H9 (cell line): Measurements from ENCODE around the gene C6orf15. TPM values are rescaled to one million over a fixed set of nuclear protein-coding genes. Genes with fewer than 3 reads are reported as not detected.

Experiments used
- DNase-seq: peaks from one replicate; pipeline ENCODE4 v3.0.0-alpha.2; 2017
- H2AFZ ChIP-seq: one replicate; pipeline ENCODE4 v1.6.1; 2013; ENCODE audit warnings: mild to moderate bottlenecking, low read length, control low read depth, moderate library complexity
- H2AK5ac ChIP-seq: 2 replicates; pipeline ENCODE4 v1.6.1; 2013; ENCODE audit warnings: low read length, control low read depth, mixed read lengths; ENCODE audit not compliant: insufficient read length
- H2BK120ac ChIP-seq: one replicate; pipeline ENCODE4 v1.6.1; 2013; ENCODE audit warnings: low read depth, mild to moderate bottlenecking, low read length, control low read depth, inconsistent platforms; ENCODE audit not compliant: poor library complexity, severe bottlenecking
- H2BK12ac ChIP-seq: 2 replicates; pipeline ENCODE4 v1.6.1; 2013; ENCODE audit warnings: low read length, control low read depth, mixed read lengths, low read depth; ENCODE audit not compliant: insufficient read length
- H2BK15ac ChIP-seq: 2 replicates; pipeline ENCODE4 v1.6.1; 2013; ENCODE audit warnings: low read depth, low read length, control low read depth
- H2BK20ac ChIP-seq: one replicate; pipeline ENCODE4 v1.6.1; 2013; ENCODE audit warnings: low read depth, mild to moderate bottlenecking, low read length, control low read depth, inconsistent platforms; ENCODE audit not compliant: poor library complexity, severe bottlenecking
- H2BK5ac ChIP-seq: 2 replicates; pipeline ENCODE4 v1.6.1; 2013; ENCODE audit warnings: low read length, control low read depth, mixed read lengths; ENCODE audit not compliant: insufficient read length
- H3K14ac ChIP-seq: 2 replicates; pipeline ENCODE4 v1.6.1; 2013; ENCODE audit warnings: low read length, control low read depth; ENCODE audit not compliant: insufficient read depth
- H3K18ac ChIP-seq: 2 replicates; pipeline ENCODE4 v1.6.1; 2013; ENCODE audit warnings: low read depth, mild to moderate bottlenecking, mixed read lengths, low read length, control low read depth; ENCODE audit not compliant: insufficient read length
- H3K23ac ChIP-seq: 2 replicates; pipeline ENCODE4 v1.6.1; 2013; ENCODE audit warnings: low read length, control low read depth, mixed read lengths, low read depth; ENCODE audit not compliant: insufficient read length
- H3K23me2 ChIP-seq: 2 replicates; pipeline ENCODE4 v1.6.1; 2013; ENCODE audit warnings: low read depth, mild to moderate bottlenecking, mixed read lengths, low read length, control low read depth; ENCODE audit not compliant: insufficient read length, poor library complexity, severe bottlenecking
- H3K27ac ChIP-seq: 2 replicates; pipeline ENCODE4 v1.5.1; 2013; ENCODE audit warnings: low read length, control low read depth, mixed read lengths, low read depth; ENCODE audit not compliant: insufficient read length
- H3K27me3 ChIP-seq: 2 replicates; pipeline ENCODE4 v1.6.1; 2013; ENCODE audit warnings: low read length, control low read depth, inconsistent platforms; ENCODE audit not compliant: insufficient read depth
- H3K4ac ChIP-seq: 2 replicates; pipeline ENCODE4 v1.6.1; 2013; ENCODE audit warnings: low read depth, mild to moderate bottlenecking, control low read depth, inconsistent platforms, low read length, moderate library complexity
- H3K4me1 ChIP-seq: 2 replicates; pipeline ENCODE4 v1.6.1; 2013; ENCODE audit warnings: low read length, control low read depth, inconsistent platforms; ENCODE audit not compliant: insufficient read depth
- H3K4me2 ChIP-seq: 2 replicates; pipeline ENCODE4 v1.6.1; 2013; ENCODE audit warnings: low read length, control low read depth, mixed read lengths; ENCODE audit not compliant: insufficient read length, insufficient read depth
- H3K56ac ChIP-seq: 2 replicates; pipeline ENCODE4 v1.6.1; 2013; ENCODE audit warnings: low read depth, mild to moderate bottlenecking, mixed read lengths, low read length, control low read depth; ENCODE audit not compliant: insufficient read length
- H3K79me1 ChIP-seq: 2 replicates; pipeline ENCODE4 v1.6.1; 2013; ENCODE audit warnings: low read depth, mild to moderate bottlenecking, moderate library complexity, low read length, control low read depth, inconsistent platforms; ENCODE audit not compliant: insufficient read depth, poor library complexity, severe bottlenecking
- H3K79me2 ChIP-seq: 2 replicates; pipeline ENCODE4 v1.6.1; 2013; ENCODE audit warnings: low read length, control low read depth, inconsistent platforms; ENCODE audit not compliant: insufficient read depth
- H3K9ac ChIP-seq: 2 replicates; pipeline ENCODE4 v1.6.1; 2013; ENCODE audit warnings: low read length, control low read depth, mixed read lengths; ENCODE audit not compliant: insufficient read length; ENCODE audit errors: extremely low read depth
- H3K9me3 ChIP-seq: one replicate; pipeline ENCODE4 v1.6.1; 2013; ENCODE audit warnings: low read depth, low read length, inconsistent platforms; ENCODE audit not compliant: control insufficient read depth
- H3T11ph ChIP-seq: one replicate; pipeline ENCODE4 v1.6.1; 2013; ENCODE audit warnings: mild to moderate bottlenecking, low read length, control low read depth, inconsistent platforms
- H4K20me1 ChIP-seq: one replicate; pipeline ENCODE4 v1.6.1; 2013; ENCODE audit not compliant: control insufficient read depth, insufficient read length, insufficient read depth
- H4K5ac ChIP-seq: 2 replicates; pipeline ENCODE4 v1.6.1; 2013; ENCODE audit warnings: low read depth, mild to moderate bottlenecking, mixed read lengths, low read length, control low read depth; ENCODE audit not compliant: insufficient read length
- H4K8ac ChIP-seq: replicated peaks from 2 replicates; pipeline ENCODE4 v1.6.1; 2013; ENCODE audit warnings: low read length, control low read depth, mixed read lengths, low read depth; ENCODE audit not compliant: insufficient read length
- H4K91ac ChIP-seq: 2 replicates; pipeline ENCODE4 v1.6.1; 2013; ENCODE audit warnings: low read depth, mild to moderate bottlenecking, moderate library complexity, mixed read lengths, low read length, control low read depth; ENCODE audit not compliant: insufficient read length
- H3K27ac Mint-ChIP-seq, 3 experiments: 2 replicates in 2 of 3; 3 replicates in 1 of 3; pipeline ENCODE4 v1.8.0; 2020 to 2021; ENCODE audit warnings: mixed read lengths in 3 of 3, mild to moderate bottlenecking in 1 of 3, moderate library complexity in 1 of 3
- H3K27me3 Mint-ChIP-seq: 2 replicates; pipeline ENCODE4 v1.8.0; 2021; ENCODE audit warnings: low read depth, mild to moderate bottlenecking, moderate library complexity, mixed read lengths
- H3K36me3 Mint-ChIP-seq, 3 experiments: 2 replicates in 2 of 3; 3 replicates in 1 of 3; pipeline ENCODE4 v1.8.0; 2020 to 2021; ENCODE audit warnings: low read depth in 3 of 3, mixed read lengths in 3 of 3; ENCODE audit not compliant: insufficient read depth in 1 of 3
- H3K4me1 Mint-ChIP-seq, 2 experiments: 2 replicates each; pipeline ENCODE4 v1.8.0; 2020; ENCODE audit warnings: mixed read lengths in 2 of 2
- H3K4me3 Mint-ChIP-seq, 2 experiments: 2 replicates in 1 of 2; 3 replicates in 1 of 2; pipeline ENCODE4 v1.8.0; 2020 to 2021; ENCODE audit warnings: mild to moderate bottlenecking in 2 of 2, mixed read lengths in 2 of 2, moderate library complexity in 1 of 2
- H3K9me3 Mint-ChIP-seq, 2 experiments: 2 replicates in 1 of 2; 3 replicates in 1 of 2; pipeline ENCODE4 v1.8.0; 2020; ENCODE audit warnings: mild to moderate bottlenecking in 2 of 2, mixed read lengths in 2 of 2, moderate library complexity in 1 of 2
- WGBS: extraction: QIAGEN DNeasy Blood & Tissue Kit; methylation state at CpG from one replicate; pipeline ENCODE4 v1.1.7; 2013; ENCODE audit warnings: missing lambda C conversion rate, low lambda C conversion rate, mixed read lengths; ENCODE audit not compliant: insufficient read length; ENCODE audit errors: extremely low coverage; 5-methylcytosine and 5-hydroxymethylcytosine counted together
- total RNA-seq: library from RNA; stranded (reverse); gene quantifications from 2 replicates; pipeline ENCODE4 v1.2.1, GENCODE V29; 2021
- TF ChIP-seq, protein P1 (sequence below): fragments of 200-600 bp; sonication (generic); conservative IDR thresholded peaks from 3 replicates; pipeline ENCODE4 v1.8.0; 2021; ENCODE audit warnings: antibody characterized with exemption, mild to moderate bottlenecking

Gene C6orf15
- total RNA-seq, 1 experiment from 2014 or later: not detected

GRCh38 chr6:31081872-31082271 is 30.5 kb downstream of the C6orf15 start:
- H3K27ac ChIP-seq: no peak overlapping the region

More at GRCh38 chr6:31081872-31082271, 30.5 kb downstream of the C6orf15 start:
- no peak overlapping the region for H3K14ac ChIP-seq
- Mint-ChIP-seq H3K9me3 (no peaks in the 10 kb centered on the region), H3K4me3 (no peak overlapping the region), H3K4me1 (peaks cover 17 to 18% of the 10 kb centered on the region in 2 experiments), H3K27me3 (no peaks in the 10 kb centered on the region), H3K27ac (no peak overlapping the region), H3K36me3 (no peaks in the 10 kb centered on the region)
- no peak for DNase-seq
- no peak overlapping the region for H3K4ac ChIP-seq
- no peaks in the 10 kb centered on the region for H3K79me1 ChIP-seq
- H2BK12ac ChIP-seq: no peak overlapping the region
- no peak overlapping the region for H2AFZ ChIP-seq
- no peaks in the 10 kb centered on the region for H3K23me2 ChIP-seq
- H3K4me2 ChIP-seq: no peak overlapping the region
- no peaks in the 10 kb centered on the region for H4K20me1 ChIP-seq
- no peak overlapping the region for H4K5ac ChIP-seq
- H3K18ac ChIP-seq: no peak overlapping the region
- no peak overlapping the region for H2BK5ac ChIP-seq
- H3K56ac ChIP-seq: no peak overlapping the region
- H2BK120ac ChIP-seq: no peak overlapping the region
- no peak overlapping the region for H3K9ac ChIP-seq
- H3K23ac ChIP-seq: no peak overlapping the region
- H2BK20ac ChIP-seq: no peak overlapping the region
- no peaks in the 10 kb centered on the region for H3K9me3 ChIP-seq
- no peaks in the 10 kb centered on the region for H3K27me3 ChIP-seq
- H3T11ph ChIP-seq: no peak overlapping the region
- peaks cover 4% of the 10 kb centered on the region; the same call in 1 of the 2 replicates for H3K4me1 ChIP-seq
- no peak overlapping the region for H2BK15ac ChIP-seq
- WGBS: no CpG with 5 or more reads among the region's 6 CpGs
- H4K8ac ChIP-seq: no peak overlapping the region
- H4K91ac ChIP-seq: no peak overlapping the region
- no peaks in the 10 kb centered on the region for H3K79me2 ChIP-seq
- H2AK5ac ChIP-seq: no peak overlapping the region
- TF ChIP-seq, protein P1, sequence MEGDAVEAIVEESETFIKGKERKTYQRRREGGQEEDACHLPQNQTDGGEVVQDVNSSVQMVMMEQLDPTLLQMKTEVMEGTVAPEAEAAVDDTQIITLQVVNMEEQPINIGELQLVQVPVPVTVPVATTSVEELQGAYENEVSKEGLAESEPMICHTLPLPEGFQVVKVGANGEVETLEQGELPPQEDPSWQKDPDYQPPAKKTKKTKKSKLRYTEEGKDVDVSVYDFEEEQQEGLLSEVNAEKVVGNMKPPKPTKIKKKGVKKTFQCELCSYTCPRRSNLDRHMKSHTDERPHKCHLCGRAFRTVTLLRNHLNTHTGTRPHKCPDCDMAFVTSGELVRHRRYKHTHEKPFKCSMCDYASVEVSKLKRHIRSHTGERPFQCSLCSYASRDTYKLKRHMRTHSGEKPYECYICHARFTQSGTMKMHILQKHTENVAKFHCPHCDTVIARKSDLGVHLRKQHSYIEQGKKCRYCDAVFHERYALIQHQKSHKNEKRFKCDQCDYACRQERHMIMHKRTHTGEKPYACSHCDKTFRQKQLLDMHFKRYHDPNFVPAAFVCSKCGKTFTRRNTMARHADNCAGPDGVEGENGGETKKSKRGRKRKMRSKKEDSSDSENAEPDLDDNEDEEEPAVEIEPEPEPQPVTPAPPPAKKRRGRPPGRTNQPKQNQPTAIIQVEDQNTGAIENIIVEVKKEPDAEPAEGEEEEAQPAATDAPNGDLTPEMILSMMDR: no peak
